Spleen (tissue), 11 donors: ENCODE measurements around the gene USP10. TPM values are rescaled to one million over a fixed set of nuclear protein-coding genes. Genes with fewer than 3 reads are reported as not detected.

Experiments
- DNase-seq: peaks from one replicate; pipeline ENCODE4 v3.0.0-alpha.2; 2020
- H3K27ac ChIP-seq, 8 donors: fragments of 200-600 bp; sonication (generic) in 7 of 8; 1 replicate in 4 of 8; 2 replicates in 4 of 8; pipeline versions ENCODE4 v1.5.0 to v1.8.0; 2016 to 2021; ENCODE audit warnings: inconsistent platforms in 4 of 8, mild to moderate bottlenecking in 4 of 8, moderate library complexity in 1 of 8
- H3K27me3 ChIP-seq, 7 donors: fragments of 200-600 bp; sonication (generic) in 6 of 7; replicated peaks in 1 of 7; 1 replicate in 4 of 7; 2 replicates in 3 of 7; pipeline versions ENCODE4 v1.5.0 to v1.8.0; 2016 to 2021; ENCODE audit warnings: inconsistent platforms in 3 of 7, mild to moderate bottlenecking in 1 of 7
- H3K36me3 ChIP-seq, 6 donors: fragments of 200-600 bp; sonication (generic) in 5 of 6; 1 replicate in 4 of 6; 2 replicates in 2 of 6; pipeline versions ENCODE4 v1.5.0 to v1.8.0; 2016 to 2021; ENCODE audit warnings: inconsistent platforms in 2 of 6
- H3K4me1 ChIP-seq, 6 donors: fragments of 200-600 bp; sonication (generic) in 5 of 6; 1 replicate in 3 of 6; 2 replicates in 3 of 6; pipeline versions ENCODE4 v1.5.0 to v1.8.0; 2016 to 2021; ENCODE audit warnings: inconsistent platforms in 3 of 6
- H3K4me3 ChIP-seq, 8 donors: fragments of 200-600 bp; sonication (generic) in 7 of 8; 1 replicate in 4 of 8; 2 replicates in 4 of 8; pipeline versions ENCODE4 v1.5.0 to v1.8.0; 2016 to 2021; ENCODE audit warnings: inconsistent platforms in 4 of 8, mild to moderate bottlenecking in 4 of 8, moderate library complexity in 2 of 8
- H3K9me3 ChIP-seq, 8 donors: fragments of 200-600 bp; sonication (generic) in 7 of 8; 1 replicate in 4 of 8; 2 replicates in 4 of 8; pipeline versions ENCODE4 v1.5.0 to v1.8.0; 2016 to 2021; ENCODE audit warnings: inconsistent platforms in 4 of 8
- POLR2A ChIP-seq, 3 donors: fragments of 450-650 bp; IDR thresholded peaks; one replicate each; pipeline ENCODE4 v1.5.1; 2017; ENCODE audit warnings: antibody characterized with exemption in 3 of 3, mild to moderate bottlenecking in 1 of 3
- POLR2AphosphoS5 ChIP-seq, 3 donors: sonication (generic); formaldehyde crosslinking; IDR thresholded peaks; one replicate each; pipeline ENCODE4 v1.5.1; 2017; ENCODE audit warnings: antibody characterized with exemption in 3 of 3
- WGBS, 5 donors: extraction: QIAGEN DNeasy Blood & Tissue Kit in 3 of 5; methylation state at CpG; one replicate each; pipeline versions ENCODE4 v1.1.5 to v1.1.7; 2013 to 2018; 5-methylcytosine and 5-hydroxymethylcytosine counted together
- intact Hi-C: fragments of 100-400 bp; cut with DNase I; formaldehyde crosslinking; loops from one replicate; pipeline ENCODE4 v1.15.0; 2023; ENCODE audit warnings: low total_unique reads
- polyA plus RNA-seq, 3 donors: library from polyadenylated mRNA; stranded (reverse); fragments of 200-250 nt; gene quantifications; one replicate each; pipeline ENCODE4 v1.2.1, GENCODE V29; 2013
- total RNA-seq, 7 donors: library from RNA; depleted of rRNA in 3 of 7; stranded (reverse); fragments of >200 nt in 3 of 7; fragmentation: NEBNext Ultra II Directional in 4 of 7; extraction: Animal tissue kit (Norgen Biotek cat#: 25700) in 4 of 7; gene quantifications; one replicate each; pipeline versions ENCODE4 v1.1.0 to v1.2.1, GENCODE V29; 2016 to 2021
- TF ChIP-seq, protein P1 (sequence below), 11 experiments: fragments of 200-600 bp in 7 of 11; fragments of 450-650 bp in 4 of 11; sonication (generic) in 4 of 11; IDR thresholded peaks in 8 of 11; conservative IDR thresholded peaks in 3 of 11; 1 replicate in 7 of 11; 2 replicates in 4 of 11; pipeline versions ENCODE4 v1.4.0 to v1.8.0; 2016 to 2021; ENCODE audit warnings: antibody characterized with exemption in 11 of 11, inconsistent platforms in 4 of 11, mild to moderate bottlenecking in 1 of 11
- donor health status: healthy with polysubstance abuse.
- donor health status: DM: no; HTN: no; CAD: no; lungs with moderate emphysema.
- donor health status: DM: no; HTN: no; CAD: no.
- donor health status: Bipolar disorder and iron deficiency.
- donor health status: healthy.
- donor health status: DM: no; HTN: no; CAD: no.
- donor health status: DM: yes; HTN: yes; CAD: no.

Gene USP10
- total and polyA plus RNA-seq, 10 donors = 28.1 to 105 (median 79.5) TPM

DNA sequence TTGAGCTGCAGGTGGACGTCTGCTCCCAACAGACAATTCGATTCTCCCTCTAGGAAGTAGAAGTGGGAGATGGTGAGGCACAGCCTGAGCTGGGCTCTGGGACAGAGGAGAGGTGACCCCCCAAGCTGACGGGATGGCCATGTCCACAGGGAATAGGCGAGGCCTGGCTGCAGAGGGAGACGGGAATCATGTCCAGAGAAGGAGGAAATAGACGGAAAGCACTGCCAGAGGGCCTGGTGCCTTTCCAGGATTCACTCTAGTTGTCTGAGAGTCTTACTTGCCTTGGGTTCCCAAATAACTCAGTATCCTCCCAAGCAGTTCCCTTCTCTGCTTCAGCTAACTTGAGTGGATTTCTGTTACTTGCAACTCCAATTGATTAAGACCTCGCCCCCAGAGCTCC is 115.7 kb downstream of the USP10 start:
- H3K4me1 ChIP-seq = peaks cover 3 to 29% (median 19%) of the 10 kb centered on the region in 6 donors

DNA sequence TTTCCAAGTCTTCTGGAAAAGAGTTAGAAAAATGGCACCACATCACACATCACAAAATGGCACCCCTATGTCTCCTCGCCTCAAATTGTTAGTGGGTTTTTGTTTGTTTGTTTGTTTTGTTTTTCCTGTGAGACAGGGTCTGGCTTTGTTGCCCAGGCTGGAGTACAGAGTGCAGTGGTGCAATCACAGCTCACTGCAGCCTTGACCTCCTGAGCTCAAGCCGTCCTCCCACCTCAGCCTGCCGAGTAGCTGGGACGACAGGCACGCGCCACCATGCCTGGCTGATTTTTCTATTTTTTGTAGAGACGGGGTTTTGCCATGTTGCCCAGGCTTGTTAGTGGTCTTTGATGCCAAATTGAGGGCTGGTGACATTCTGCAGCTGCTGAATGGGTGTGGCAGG is 116.2 kb downstream of the USP10 start:
- Histone ChIP-seq H3K36me3 (no peaks in the 10 kb centered on the region), H3K27ac (no peak overlapping the region), H3K27me3 (peaks cover 0 to 51% (median 5%) of the 10 kb centered on the region in 7 donors), H3K4me3 (no peak overlapping the region), H3K4me1 (peaks cover 3 to 29% (median 20%) of the 10 kb centered on the region in 6 donors), H3K9me3 (no peaks in the 10 kb centered on the region)
- WGBS, 5 donors = 74 to 85% (median 83%) methylated on average over 7 of the region's 7 CpGs
- TF ChIP-seq POLR2A (IDR thresholded peaks at IDR 0.05) = no peak
- TF ChIP-seq, protein P1, sequence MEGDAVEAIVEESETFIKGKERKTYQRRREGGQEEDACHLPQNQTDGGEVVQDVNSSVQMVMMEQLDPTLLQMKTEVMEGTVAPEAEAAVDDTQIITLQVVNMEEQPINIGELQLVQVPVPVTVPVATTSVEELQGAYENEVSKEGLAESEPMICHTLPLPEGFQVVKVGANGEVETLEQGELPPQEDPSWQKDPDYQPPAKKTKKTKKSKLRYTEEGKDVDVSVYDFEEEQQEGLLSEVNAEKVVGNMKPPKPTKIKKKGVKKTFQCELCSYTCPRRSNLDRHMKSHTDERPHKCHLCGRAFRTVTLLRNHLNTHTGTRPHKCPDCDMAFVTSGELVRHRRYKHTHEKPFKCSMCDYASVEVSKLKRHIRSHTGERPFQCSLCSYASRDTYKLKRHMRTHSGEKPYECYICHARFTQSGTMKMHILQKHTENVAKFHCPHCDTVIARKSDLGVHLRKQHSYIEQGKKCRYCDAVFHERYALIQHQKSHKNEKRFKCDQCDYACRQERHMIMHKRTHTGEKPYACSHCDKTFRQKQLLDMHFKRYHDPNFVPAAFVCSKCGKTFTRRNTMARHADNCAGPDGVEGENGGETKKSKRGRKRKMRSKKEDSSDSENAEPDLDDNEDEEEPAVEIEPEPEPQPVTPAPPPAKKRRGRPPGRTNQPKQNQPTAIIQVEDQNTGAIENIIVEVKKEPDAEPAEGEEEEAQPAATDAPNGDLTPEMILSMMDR (IDR thresholded peaks at IDR 0.05 in 8 of 11, conservative IDR thresholded peaks at IDR 0.05 in 3 of 11) = no peak
- no peak for TF ChIP-seq POLR2AphosphoS5 (IDR thresholded peaks at IDR 0.05)
- intact Hi-C loops = no loop called here
- DNase-seq = no peak

More for the DNA sequence above, 115.7 kb downstream of the USP10 start:
- no peak for DNase-seq
- H3K36me3 ChIP-seq = no peaks in the 10 kb centered on the region
- H3K27ac ChIP-seq = no peak overlapping the region
- intact Hi-C loops = no loop called here
- no peak overlapping the region for H3K4me3 ChIP-seq
- whole genome bisulfite sequencing, 5 donors = 52 to 75% (median 61%) methylated on average over 7 of the region's 7 CpGs
- TF ChIP-seq POLR2AphosphoS5 (IDR thresholded peaks at IDR 0.05) = no peak
- TF ChIP-seq POLR2A (IDR thresholded peaks at IDR 0.05) = no peak
- TF ChIP-seq, protein P1 (IDR thresholded peaks at IDR 0.05 in 8 of 11, conservative IDR thresholded peaks at IDR 0.05 in 3 of 11) = no peak
- H3K9me3 ChIP-seq = no peaks in the 10 kb centered on the region
- H3K27me3 ChIP-seq = peaks cover 0 to 50% (median 5%) of the 10 kb centered on the region in 7 donors

DNA sequence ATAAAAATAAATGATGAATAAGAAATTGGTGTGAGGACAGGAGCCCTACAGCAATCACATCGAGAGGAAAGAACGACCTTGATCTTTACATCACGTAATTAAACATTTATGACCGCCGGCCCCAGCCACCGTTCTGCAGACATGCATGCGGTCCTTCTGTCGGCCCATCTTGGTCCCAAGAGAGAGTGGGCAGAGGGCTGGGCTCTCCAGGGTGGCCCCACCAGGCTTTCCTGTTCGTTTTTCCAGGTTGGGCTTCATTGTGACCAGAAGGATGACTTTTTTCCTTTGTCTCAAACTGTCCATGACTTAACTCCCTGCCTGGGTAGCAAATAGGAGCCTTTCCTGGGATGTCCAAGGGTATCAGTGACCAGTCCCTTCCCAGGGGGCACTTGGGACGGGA is 116.7 kb downstream of the USP10 start:
- Histone ChIP-seq H3K27ac (no peak overlapping the region), H3K27me3 (peaks cover 0 to 56% (median 5%) of the 10 kb centered on the region in 7 donors), H3K4me1 (peaks cover 3 to 29% (median 20%) of the 10 kb centered on the region in 6 donors), H3K36me3 (no peaks in the 10 kb centered on the region), H3K9me3 (no peaks in the 10 kb centered on the region), H3K4me3 (no peak overlapping the region)
- DNase-seq = no peak
- intact Hi-C loops = no loop called here
- TF ChIP-seq POLR2AphosphoS5 (IDR thresholded peaks at IDR 0.05) = no peak
- TF ChIP-seq POLR2A (IDR thresholded peaks at IDR 0.05) = no peak
- TF ChIP-seq, protein P1 (IDR thresholded peaks at IDR 0.05 in 8 of 11, conservative IDR thresholded peaks at IDR 0.05 in 3 of 11) = no peak
- WGBS, 5 donors = 78 to 88% (median 83%) methylated on average over 10 of the region's 10 CpGs

DNA sequence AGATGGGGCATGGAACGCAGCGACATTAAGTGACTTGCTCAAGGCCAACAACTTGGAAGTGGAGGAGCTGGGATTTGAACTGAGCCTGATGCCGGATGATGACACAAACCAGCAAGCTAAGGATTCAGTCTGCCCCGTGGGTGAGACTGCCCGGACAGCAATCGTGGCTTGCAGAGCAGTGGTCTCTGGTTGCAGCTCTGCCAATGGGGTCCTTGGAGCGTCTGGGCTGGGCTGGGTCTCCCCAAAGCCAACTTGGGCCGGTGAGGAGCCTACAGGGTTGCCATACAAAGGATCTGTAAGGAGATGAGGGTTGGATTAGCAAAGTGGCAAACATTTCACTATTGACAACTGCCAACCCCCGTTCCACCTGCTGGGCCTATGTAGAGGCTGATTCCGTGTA is 117.4 kb downstream of the USP10 start:
- 82 to 89% (median 88%) methylated on average over 7 to 10 of the region's 10 CpGs for WGBS, 5 donors
- Histone ChIP-seq H3K27ac (no peak overlapping the region), H3K27me3 (peaks cover 0 to 63% (median 8%) of the 10 kb centered on the region in 7 donors), H3K4me1 (peaks cover 3 to 31% (median 17%) of the 10 kb centered on the region in 6 donors), H3K9me3 (no peaks in the 10 kb centered on the region), H3K36me3 (no peaks in the 10 kb centered on the region), H3K4me3 (no peak overlapping the region)
- no peak for TF ChIP-seq POLR2AphosphoS5 (IDR thresholded peaks at IDR 0.05)
- TF ChIP-seq POLR2A (IDR thresholded peaks at IDR 0.05) = no peak
- TF ChIP-seq, protein P1 (IDR thresholded peaks at IDR 0.05 in 8 of 11, conservative IDR thresholded peaks at IDR 0.05 in 3 of 11) = no peak
- no peak for DNase-seq
- intact Hi-C loops = no loop called here
